KMS-11 (cell line): ENCODE measurements around the gene HIGD2A.

Source experiments
- H2AFZ ChIP-seq: fragments of 200-600 bp; sonication (generic); 2 replicates; pipeline ENCODE4 v1.6.1; 2016; ENCODE audit warnings: antibody characterized with exemption, mixed run types, low read depth
- H3K27ac ChIP-seq: fragments of 200-600 bp; sonication (generic); 2 replicates; pipeline ENCODE4 v1.6.1; 2016; ENCODE audit warnings: mild to moderate bottlenecking, mixed run types
- H3K27me3 ChIP-seq: fragments of 200-600 bp; sonication (generic); 2 replicates; pipeline ENCODE4 v1.6.1; 2017; ENCODE audit warnings: mild to moderate bottlenecking, low read depth, mixed run types, moderate library complexity; ENCODE audit not compliant: insufficient read depth
- H3K36me3 ChIP-seq: fragments of 200-600 bp; sonication (generic); 2 replicates; pipeline ENCODE4 v1.6.1; 2017; ENCODE audit warnings: mild to moderate bottlenecking, mixed run types; ENCODE audit not compliant: insufficient read depth
- H3K4me1 ChIP-seq: fragments of 200-600 bp; sonication (generic); 2 replicates; pipeline ENCODE4 v1.6.1; 2016; ENCODE audit warnings: mild to moderate bottlenecking, low read depth, mixed run types; ENCODE audit not compliant: poor library complexity, severe bottlenecking
- H3K4me2 ChIP-seq: fragments of 200-600 bp; sonication (generic); 2 replicates; pipeline ENCODE4 v1.7.0; 2016; ENCODE audit warnings: mild to moderate bottlenecking, mixed run types
- H3K4me3 ChIP-seq: fragments of 200-600 bp; sonication (generic); IDR thresholded peaks from 2 replicates; pipeline ENCODE4 v1.6.1; 2017; ENCODE audit warnings: low read depth, low read length, mixed read lengths; ENCODE audit not compliant: insufficient read depth
- H3K79me2 ChIP-seq: fragments of 200-600 bp; sonication (generic); 2 replicates; pipeline ENCODE4 v1.6.1; 2016; ENCODE audit warnings: low read depth, mixed run types; ENCODE audit not compliant: insufficient read depth
- H3K9ac ChIP-seq: fragments of 200-600 bp; sonication (generic); 2 replicates; pipeline ENCODE4 v1.6.1; 2016; ENCODE audit warnings: mild to moderate bottlenecking, mixed run types
- H4K20me1 ChIP-seq: fragments of 200-600 bp; sonication (generic); 2 replicates; pipeline ENCODE4 v1.6.1; 2016; ENCODE audit warnings: mild to moderate bottlenecking, mixed run types; ENCODE audit not compliant: insufficient read depth
- CTCF ChIP-seq: fragments of 200-600 bp; sonication (generic); conservative IDR thresholded peaks from 2 replicates; pipeline ENCODE4 v1.6.1; 2017; ENCODE audit warnings: low read depth, mild to moderate bottlenecking, antibody characterized with exemption, low read length, moderate library complexity, mixed read lengths

HIGD2A gene

GRCh38 chr5:176382721-176383120 lies 5.8 kb upstream of the HIGD2A start:
- H3K36me3 ChIP-seq = 0 out of 2 replicates have a peak, but pooled peaks cover 8% of the 10 kb centered on the region
- no peaks in the 10 kb centered on the region for H3K27me3 ChIP-seq
- no peaks in the 10 kb centered on the region for H4K20me1 ChIP-seq
- H3K4me3 ChIP-seq = no peak overlapping the region
- peaks cover 10% of the 10 kb centered on the region for H3K4me1 ChIP-seq
- no peak overlapping the region for H3K4me2 ChIP-seq
- no peak for TF ChIP-seq CTCF
- peaks cover 27% of the 10 kb centered on the region for H3K79me2 ChIP-seq
- no peak overlapping the region for H3K9ac ChIP-seq
- H2AFZ ChIP-seq = no peak overlapping the region
- no peak overlapping the region for H3K27ac ChIP-seq

GRCh38 chr5:176383248-176383905 lies 5.2 kb upstream of the HIGD2A start:
- H3K27me3 ChIP-seq = no peaks in the 10 kb centered on the region
- H3K79me2 ChIP-seq = peaks cover 34% of the 10 kb centered on the region
- no peak overlapping the region for H3K4me2 ChIP-seq
- H3K27ac ChIP-seq = no peak overlapping the region
- no peak overlapping the region for H3K9ac ChIP-seq
- H2AFZ ChIP-seq = no peak overlapping the region
- 0 out of 2 replicates have a peak, but pooled peaks cover 8% of the 10 kb centered on the region for H3K36me3 ChIP-seq
- H3K4me1 ChIP-seq = peaks cover 10% of the 10 kb centered on the region
- no peak overlapping the region for H3K4me3 ChIP-seq
- H4K20me1 ChIP-seq = no peaks in the 10 kb centered on the region
- no peak for TF ChIP-seq CTCF

- TF ChIP-seq CTCF = no peak
- Histone ChIP-seq H3K9ac (no peak overlapping the region), H3K4me2 (no peak overlapping the region), H3K36me3 (0 out of 2 replicates have a peak, but pooled peaks cover 8% of the 10 kb centered on the region), H4K20me1 (no peaks in the 10 kb centered on the region), H3K27ac (no peak overlapping the region), H3K79me2 (peaks cover 34% of the 10 kb centered on the region), H3K4me1 (peaks cover 10% of the 10 kb centered on the region), H3K27me3 (no peaks in the 10 kb centered on the region), H2AFZ (no peak overlapping the region), H3K4me3 (no peak overlapping the region)
Measured at GRCh38 chr5:176383961-176384360, 4.6 kb upstream of the HIGD2A start.

GRCh38 chr5:176384366-176384930 lies 4.1 kb upstream of the HIGD2A start:
- TF ChIP-seq CTCF = no peak
- Histone ChIP-seq H3K9ac (no peak overlapping the region), H3K36me3 (0 out of 2 replicates have a peak, but pooled peaks cover 8% of the 10 kb centered on the region)

More at GRCh38 chr5:176384366-176384930, 4.1 kb upstream of the HIGD2A start:
- H2AFZ ChIP-seq = no peak overlapping the region
- H3K4me2 ChIP-seq = no peak overlapping the region
- H3K4me1 ChIP-seq = peaks cover 10% of the 10 kb centered on the region
- H3K27ac ChIP-seq = no peak overlapping the region
- H4K20me1 ChIP-seq = no peaks in the 10 kb centered on the region
- H3K79me2 ChIP-seq = peaks cover 34% of the 10 kb centered on the region
- H3K4me3 ChIP-seq = no peak overlapping the region
- H3K27me3 ChIP-seq = no peaks in the 10 kb centered on the region
